ENCODE measurements around the gene ELOB. TPM values are rescaled to one million over a fixed set of nuclear protein-coding genes. Genes with fewer than 3 reads are reported as not detected.

The ELOB gene
- total and polyA plus RNA-seq, 2 of the 13 experiments (the other 11 are each of a cell fraction or from before 2014, with no cell fraction given): 208 to 225 TPM

DNA sequence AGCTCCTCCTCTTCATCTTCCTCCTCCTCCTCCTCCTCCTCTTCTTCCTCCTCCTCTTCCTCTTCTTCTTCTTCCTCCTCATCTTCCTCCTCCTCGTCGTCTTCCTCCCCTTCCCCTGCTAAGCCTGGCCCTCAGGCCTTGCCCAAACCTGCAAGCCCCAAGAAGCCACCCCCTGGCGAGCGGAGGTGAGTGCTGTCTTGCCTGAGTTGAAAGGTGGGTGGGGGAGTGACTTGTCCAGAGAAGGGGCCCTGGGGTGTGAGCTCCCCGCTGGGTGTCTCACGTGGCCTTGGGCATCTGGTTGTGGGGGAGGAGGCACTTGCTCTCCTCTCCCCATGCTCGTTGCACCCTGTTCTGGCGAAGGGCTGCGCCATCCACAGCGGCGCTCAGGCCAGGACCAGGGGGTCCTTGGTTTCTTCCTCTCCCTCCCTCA, 8.0 kb downstream of the ELOB start:
- intact Hi-C loops (cut with micrococcal nuclease; ENCODE audit: unreplicated experiment): no loop called here
- Histone ChIP-seq H3K79me2 (ENCODE audit: insufficient read depth, low read length) (peaks cover 18% of the 10 kb centered on the region), H4K20me1 (ENCODE audit: insufficient read depth, low read length) (peaks cover 7% of the 10 kb centered on the region; the same call in 1 of the 2 replicates), H3K9me3 (ENCODE audit: low read length) (no peaks in the 10 kb centered on the region), H3K4me2 (ENCODE audit: low read depth, low read length) (no peak overlapping the region), H3K4me3 (replicated peaks in 1 of 3; ENCODE audit: insufficient read depth in 1 of 3, low read depth in 2 of 3, low read length in 3 of 3) (no peak overlapping the region), H3K4me1 (ENCODE audit: insufficient read depth, low read length) (no peaks in the 10 kb centered on the region), H3K27ac (ENCODE audit: extremely low read length, insufficient read depth, low read length) (no peak overlapping the region), H3K9ac (ENCODE audit: insufficient read depth, low read depth, low read length) (no peak overlapping the region), H3K36me3 (replicated peaks in 1 of 2; ENCODE audit: control insufficient read depth in 1 of 2, insufficient read depth in 2 of 2, low read length in 2 of 2) (peaks cover 48 to 93% of the 10 kb centered on the region in 2 experiments), H3K27me3 (ENCODE audit: control insufficient read depth in 1 of 2, insufficient read depth in 2 of 2, low read length in 2 of 2) (no peaks in the 10 kb centered on the region), H2AFZ (ENCODE audit: low read length) (no peak overlapping the region)
- no peak for ATAC-seq
- FAIRE-seq: no peak
- POLR2A ChIA-PET: interaction anchor here (1.5 kb wide), 1 partner anchor 8 kb away, joined by 3 read pairs; the partner anchor contains the start of gene ELOB
- BruUV-seq (replicated peaks): no TSS peak
- DNase-seq (ENCODE audit: low spot score): no peak
- CTCF ChIA-PET (ENCODE audit: low intra/inter-chr PET ratio, low total read pairs): no interaction called here
- TF ChIP-seq NFE2 (CRISPR knock-in tag; IDR thresholded peaks at IDR 0.05) (no peak), RBFOX2 (IDR thresholded peaks at IDR 0.05; ENCODE audit: low read depth, low read length) (peak; percentile 11; the same call in 1 of the 2 replicates), AGO2 (optimal IDR thresholded peaks at IDR 0.05; ENCODE audit: low read depth, low read length) (peak; percentile 61), RBM22 (optimal IDR thresholded peaks at IDR 0.05; ENCODE audit: low read length) (peak; percentile 83)
- TF ChIP-seq, protein P1, sequence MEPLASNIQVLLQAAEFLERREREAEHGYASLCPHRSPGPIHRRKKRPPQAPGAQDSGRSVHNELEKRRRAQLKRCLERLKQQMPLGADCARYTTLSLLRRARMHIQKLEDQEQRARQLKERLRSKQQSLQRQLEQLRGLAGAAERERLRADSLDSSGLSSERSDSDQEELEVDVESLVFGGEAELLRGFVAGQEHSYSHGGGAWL (CRISPR knock-in tag; IDR thresholded peaks at IDR 0.05): no peak
- TF ChIP-seq, protein P2, sequence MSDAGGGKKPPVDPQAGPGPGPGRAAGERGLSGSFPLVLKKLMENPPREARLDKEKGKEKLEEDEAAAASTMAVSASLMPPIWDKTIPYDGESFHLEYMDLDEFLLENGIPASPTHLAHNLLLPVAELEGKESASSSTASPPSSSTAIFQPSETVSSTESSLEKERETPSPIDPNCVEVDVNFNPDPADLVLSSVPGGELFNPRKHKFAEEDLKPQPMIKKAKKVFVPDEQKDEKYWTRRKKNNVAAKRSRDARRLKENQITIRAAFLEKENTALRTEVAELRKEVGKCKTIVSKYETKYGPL (CRISPR knock-in tag; IDR thresholded peaks at IDR 0.05): no peak
- WGBS (ENCODE audit: low lambda C conversion rate): 95% methylated on average over 11 of the region's 11 CpGs
- in situ Hi-C loops (cut with HindIII; ENCODE audit: extremely low pct_ligation_motif_present, low pct_unique_long_range_greater_than_20kb): no loop called here

DNA sequence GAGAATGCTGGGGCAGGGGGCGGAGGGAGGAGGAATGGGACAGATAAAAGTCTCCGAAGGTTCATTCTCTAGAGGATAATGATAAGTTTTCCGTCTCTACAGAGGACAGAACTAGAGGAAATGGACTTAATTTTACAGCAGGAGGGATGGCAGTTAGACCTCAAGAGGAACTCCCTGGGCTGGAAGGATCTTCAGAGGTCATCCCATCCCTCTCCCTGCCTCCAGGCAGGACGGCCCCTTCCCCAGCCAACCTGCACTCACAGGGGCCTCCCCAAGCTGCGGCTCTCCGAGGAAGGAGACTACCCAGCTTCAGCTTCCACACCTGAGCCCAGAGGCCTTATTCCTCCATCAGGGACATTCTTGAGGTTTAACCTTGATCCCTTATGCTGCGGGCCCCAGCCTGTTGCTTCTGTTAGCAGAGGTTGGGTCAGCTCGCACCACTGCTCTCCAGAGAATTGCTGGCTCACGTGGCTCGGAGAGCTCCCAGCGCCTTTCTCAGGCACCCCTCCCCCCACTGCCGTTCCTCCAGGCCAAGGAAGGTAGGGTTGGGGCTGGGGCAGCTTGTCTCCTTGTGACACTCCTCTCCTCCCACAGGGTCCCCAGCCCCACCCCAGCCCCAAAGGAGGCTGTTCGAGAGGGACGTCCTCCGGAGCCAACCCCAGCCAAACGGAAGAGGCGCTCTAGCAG, 8.5 kb downstream of the ELOB start:
- Histone ChIP-seq H3K9me3 (ENCODE audit: low read length) (no peaks in the 10 kb centered on the region), H4K20me1 (ENCODE audit: insufficient read depth, low read length) (peaks cover 10% of the 10 kb centered on the region), H3K27me3 (ENCODE audit: control insufficient read depth in 1 of 2, insufficient read depth in 2 of 2, low read length in 2 of 2) (no peaks in the 10 kb centered on the region), H3K36me3 (replicated peaks in 1 of 2; ENCODE audit: control insufficient read depth in 1 of 2, insufficient read depth in 2 of 2, low read length in 2 of 2) (peaks cover 49 to 94% of the 10 kb centered on the region in 2 experiments), H3K27ac (ENCODE audit: extremely low read length, insufficient read depth, low read length) (no peak overlapping the region), H3K79me2 (ENCODE audit: insufficient read depth, low read length) (peaks cover 16% of the 10 kb centered on the region), H3K4me2 (ENCODE audit: low read depth, low read length) (no peak overlapping the region), H3K4me3 (replicated peaks in 1 of 3; ENCODE audit: insufficient read depth in 1 of 3, low read depth in 2 of 3, low read length in 3 of 3) (no peak overlapping the region), H2AFZ (ENCODE audit: low read length) (no peak overlapping the region), H3K4me1 (ENCODE audit: insufficient read depth, low read length) (no peaks in the 10 kb centered on the region), H3K9ac (ENCODE audit: insufficient read depth, low read depth, low read length) (no peak overlapping the region)
- FAIRE-seq (no peak), DNase-seq (ENCODE audit: low spot score) (no peak), ATAC-seq (no peak)
- intact Hi-C loops (cut with micrococcal nuclease; ENCODE audit: unreplicated experiment) (no loop called here), in situ Hi-C loops (cut with HindIII; ENCODE audit: extremely low pct_ligation_motif_present, low pct_unique_long_range_greater_than_20kb) (no loop called here)
- ChIA-PET POLR2A (interaction anchor here (1.5 kb wide), 1 partner anchor 9 kb away, joined by 3 read pairs; the partner anchor contains the start of gene ELOB), CTCF (ENCODE audit: low intra/inter-chr PET ratio, low total read pairs) (no interaction called here)
- 93% methylated on average over 16 of the region's 17 CpGs for WGBS (ENCODE audit: low lambda C conversion rate)
- BruUV-seq (replicated peaks): no TSS peak
- no peak for TF ChIP-seq NONO (IDR thresholded peaks at IDR 0.05)
- TF ChIP-seq NONO (CRISPR knock-in tag; conservative IDR thresholded peaks at IDR 0.05): no peak
- no peak for TF ChIP-seq ZSCAN9 (CRISPR knock-in tag; IDR thresholded peaks at IDR 0.05; ENCODE audit: borderline replicate concordance)
- TF ChIP-seq ZNF446 (CRISPR knock-in tag; IDR thresholded peaks at IDR 0.05): no peak
- TF ChIP-seq NAIF1 (CRISPR knock-in tag; IDR thresholded peaks at IDR 0.05; ENCODE audit: borderline replicate concordance): no peak
- TF ChIP-seq ETV5 (CRISPR knock-in tag; IDR thresholded peaks at IDR 0.05; ENCODE audit: borderline replicate concordance): no peak
- 0 out of 4 replicates have a peak, but pooled peaks of 1 of the 2 experiments have one; percentile 15 for TF ChIP-seq POLR2A (IDR thresholded peaks at IDR 0.05; ENCODE audit: insufficient read depth in 1 of 2, low read depth in 2 of 2, low read length in 2 of 2)
- no peak for TF ChIP-seq CSRNP2 (CRISPR knock-in tag; conservative IDR thresholded peaks at IDR 0.05; ENCODE audit: low read depth)
- TF ChIP-seq RBFOX2 (IDR thresholded peaks at IDR 0.05; ENCODE audit: low read depth, low read length): peak; percentile 20; the same call in 1 of the 2 replicates
- TF ChIP-seq ARHGAP35 (CRISPR knock-in tag; IDR thresholded peaks at IDR 0.05; ENCODE audit: borderline replicate concordance): no peak
- TF ChIP-seq ARNTL (CRISPR knock-in tag; IDR thresholded peaks at IDR 0.05): no peak

All from HepG2 (cell line).